Neural cell (in vitro differentiated cells): Measurements from ENCODE around the gene CMAS. TPM values are rescaled to one million over a fixed set of nuclear protein-coding genes. Genes with fewer than 3 reads are reported as not detected.

Source experiments
- H2AFZ ChIP-seq: fragments of 200-600, 300-800 bp; sonication (generic), shearing (Covaris generic); 2 replicates; pipeline ENCODE4 v1.6.0; 2014; ENCODE audit warnings: low read depth, mild to moderate bottlenecking, antibody characterized with exemption, low read length, moderate library complexity
- H3F3A ChIP-seq: fragments of 200-600 bp; shearing (Covaris generic); 2 replicates; pipeline ENCODE4 v1.6.1; 2016; ENCODE audit warnings: mild to moderate bottlenecking, moderate library complexity, mixed read lengths, antibody characterized with exemption, low read length; ENCODE audit not compliant: insufficient read depth, poor library complexity, severe bottlenecking
- H3K27ac ChIP-seq: fragments of 200-600, 300-800 bp; sonication (generic), shearing (Covaris generic); 2 replicates; pipeline ENCODE4 v1.5.1; 2014; ENCODE audit warnings: mild to moderate bottlenecking, low read length, moderate library complexity
- H3K27me3 ChIP-seq: fragments of 300-800, 200-600 bp; sonication (generic), shearing (Covaris generic); 2 replicates; pipeline ENCODE4 v1.6.0; 2014; ENCODE audit warnings: mild to moderate bottlenecking, low read depth, low read length, moderate library complexity; ENCODE audit not compliant: insufficient read depth
- H3K36me3 ChIP-seq: fragments of 300-800, 200-600 bp; sonication (generic), shearing (Covaris generic); 2 replicates; pipeline ENCODE4 v1.5.1; 2014; ENCODE audit warnings: mild to moderate bottlenecking, antibody characterized with exemption, low read length, moderate library complexity; ENCODE audit not compliant: insufficient read depth
- H3K4me2 ChIP-seq: fragments of 300-800, 200-600 bp; sonication (generic), shearing (Covaris generic); 2 replicates; pipeline ENCODE4 v1.6.0; 2014; ENCODE audit warnings: mild to moderate bottlenecking, low read length
- H3K4me3 ChIP-seq: fragments of 300-800, 200-600 bp; sonication (generic), shearing (Covaris generic); 2 replicates; pipeline ENCODE4 v1.5.1; 2014; ENCODE audit warnings: mild to moderate bottlenecking, low read length, moderate library complexity
- H3K79me2 ChIP-seq: fragments of 200-600 bp; shearing (Covaris generic); replicated peaks from 2 replicates; pipeline ENCODE4 v1.6.0; 2014; ENCODE audit warnings: mild to moderate bottlenecking, low read length, moderate library complexity; ENCODE audit not compliant: insufficient read depth
- H3K9ac ChIP-seq: fragments of 300-800, 200-600 bp; sonication (generic), shearing (Covaris generic); 2 replicates; pipeline ENCODE4 v1.6.1; 2016; ENCODE audit warnings: mild to moderate bottlenecking, low read length, mixed read lengths
- H3K9me2 ChIP-seq: fragments of 200-600 bp; shearing (Covaris generic); 2 replicates; pipeline ENCODE4 v1.6.1; 2016; ENCODE audit warnings: mild to moderate bottlenecking, low read length, mixed read lengths; ENCODE audit not compliant: insufficient read depth
- H3K9me3 ChIP-seq: fragments of 200-600, 300-800 bp; sonication (generic), shearing (Covaris generic); 2 replicates; pipeline ENCODE4 v1.6.1; 2016; ENCODE audit warnings: mild to moderate bottlenecking, mixed run types, low read length, moderate library complexity, mixed read lengths
- H4K20me1 ChIP-seq: fragments of 200-600 bp; shearing (Covaris generic); 2 replicates; pipeline ENCODE4 v1.6.1; 2016; ENCODE audit warnings: mild to moderate bottlenecking, mixed run types; ENCODE audit not compliant: insufficient read depth
- CTCF ChIP-seq: fragments of 450-650 bp; IDR thresholded peaks from 2 replicates; pipeline ENCODE4 v1.5.1; 2014; ENCODE audit warnings: antibody characterized with exemption, mild to moderate bottlenecking, moderate library complexity; ENCODE audit not compliant: poor library complexity, severe bottlenecking
- EP300 ChIP-seq: fragments of 450-650 bp; conservative IDR thresholded peaks from 2 replicates; pipeline ENCODE4 v1.6.1; 2014; ENCODE audit warnings: antibody characterized with exemption, mild to moderate bottlenecking, moderate library complexity; ENCODE audit not compliant: poor library complexity, severe bottlenecking
- EZH2 ChIP-seq: fragments of 200-600, 300-800 bp; shearing (Covaris generic), sonication (generic); IDR thresholded peaks from 2 replicates; pipeline ENCODE4 v1.6.1; 2014; ENCODE audit warnings: antibody characterized with exemption, low read length, borderline replicate concordance, mild to moderate bottlenecking; ENCODE audit not compliant: insufficient read depth, poor library complexity, severe bottlenecking
- MXI1 ChIP-seq: fragments of 450-650 bp; conservative IDR thresholded peaks from 2 replicates; pipeline ENCODE4 v1.6.1; 2014; ENCODE audit warnings: antibody characterized with exemption, mild to moderate bottlenecking; ENCODE audit not compliant: poor library complexity, severe bottlenecking
- POLR2AphosphoS5 ChIP-seq: IDR thresholded peaks from 2 replicates; pipeline ENCODE4 v1.6.1; 2012
- RAD21 ChIP-seq: fragments of 450-650 bp; conservative IDR thresholded peaks from 2 replicates; pipeline ENCODE4 v1.6.1; 2014; ENCODE audit warnings: antibody characterized with exemption, mild to moderate bottlenecking, moderate library complexity
- SMC3 ChIP-seq: fragments of 450-650 bp; conservative IDR thresholded peaks from 2 replicates; pipeline ENCODE4 v1.6.1; 2014; ENCODE audit warnings: antibody characterized with exemption, mild to moderate bottlenecking, moderate library complexity; ENCODE audit not compliant: poor library complexity
- TAF1 ChIP-seq: IDR thresholded peaks from 2 replicates; pipeline ENCODE4 v1.6.1; 2012; ENCODE audit warnings: low read depth
- polyA plus RNA-seq: library from polyadenylated mRNA; depleted of rRNA; stranded (reverse); fragments of >200 nt; gene quantifications from 2 replicates; pipeline ENCODE4 v1.2.3, GENCODE V29; 2014
- TF ChIP-seq, protein P1 (sequence below): IDR thresholded peaks from 2 replicates; pipeline ENCODE4 v1.6.1; 2012; ENCODE audit warnings: borderline replicate concordance

CMAS gene
- polyA plus RNA-seq, 1 donor from 2014 or later = 85.2 TPM

DNA sequence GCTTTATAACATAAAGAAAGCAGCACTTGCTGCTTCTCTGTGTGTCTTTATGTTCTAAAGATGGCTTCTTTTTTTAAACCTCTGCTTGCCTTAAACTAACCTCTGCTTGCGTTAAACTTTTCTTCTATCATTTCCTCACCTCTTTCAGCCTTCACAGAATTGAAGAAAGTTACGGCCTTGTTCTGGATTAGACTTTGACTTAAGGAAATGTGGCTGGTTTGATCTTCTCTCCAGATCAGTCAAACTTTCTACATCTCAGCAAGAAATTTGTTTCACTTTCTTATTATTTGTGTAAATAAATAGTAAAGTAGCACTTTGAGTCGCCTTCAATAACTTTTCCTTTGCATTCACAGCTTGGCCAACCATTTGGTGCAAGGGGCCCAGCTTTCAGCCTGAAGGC lies 64.2 kb downstream of the CMAS start:
- no peak overlapping the region for H3K27ac ChIP-seq
- no peak overlapping the region for H3K4me2 ChIP-seq
- no peaks in the 10 kb centered on the region for H3K36me3 ChIP-seq
- no peaks in the 10 kb centered on the region for H4K20me1 ChIP-seq
- no peaks in the 10 kb centered on the region for H3K27me3 ChIP-seq
- H3K9me2 ChIP-seq = no peaks in the 10 kb centered on the region
- no peak overlapping the region for H3K4me3 ChIP-seq
- no peak overlapping the region for H3K9ac ChIP-seq
- no peaks in the 10 kb centered on the region for H3K9me3 ChIP-seq
- H3F3A ChIP-seq = no peaks in the 10 kb centered on the region
- no peak overlapping the region for H2AFZ ChIP-seq
- TF ChIP-seq EZH2 = no peak
- no peak for TF ChIP-seq POLR2AphosphoS5
- TF ChIP-seq SMC3 = no peak
- TF ChIP-seq MXI1 = no peak
- TF ChIP-seq EP300 = no peak
- TF ChIP-seq TAF1 = no peak
- TF ChIP-seq, protein P1, sequence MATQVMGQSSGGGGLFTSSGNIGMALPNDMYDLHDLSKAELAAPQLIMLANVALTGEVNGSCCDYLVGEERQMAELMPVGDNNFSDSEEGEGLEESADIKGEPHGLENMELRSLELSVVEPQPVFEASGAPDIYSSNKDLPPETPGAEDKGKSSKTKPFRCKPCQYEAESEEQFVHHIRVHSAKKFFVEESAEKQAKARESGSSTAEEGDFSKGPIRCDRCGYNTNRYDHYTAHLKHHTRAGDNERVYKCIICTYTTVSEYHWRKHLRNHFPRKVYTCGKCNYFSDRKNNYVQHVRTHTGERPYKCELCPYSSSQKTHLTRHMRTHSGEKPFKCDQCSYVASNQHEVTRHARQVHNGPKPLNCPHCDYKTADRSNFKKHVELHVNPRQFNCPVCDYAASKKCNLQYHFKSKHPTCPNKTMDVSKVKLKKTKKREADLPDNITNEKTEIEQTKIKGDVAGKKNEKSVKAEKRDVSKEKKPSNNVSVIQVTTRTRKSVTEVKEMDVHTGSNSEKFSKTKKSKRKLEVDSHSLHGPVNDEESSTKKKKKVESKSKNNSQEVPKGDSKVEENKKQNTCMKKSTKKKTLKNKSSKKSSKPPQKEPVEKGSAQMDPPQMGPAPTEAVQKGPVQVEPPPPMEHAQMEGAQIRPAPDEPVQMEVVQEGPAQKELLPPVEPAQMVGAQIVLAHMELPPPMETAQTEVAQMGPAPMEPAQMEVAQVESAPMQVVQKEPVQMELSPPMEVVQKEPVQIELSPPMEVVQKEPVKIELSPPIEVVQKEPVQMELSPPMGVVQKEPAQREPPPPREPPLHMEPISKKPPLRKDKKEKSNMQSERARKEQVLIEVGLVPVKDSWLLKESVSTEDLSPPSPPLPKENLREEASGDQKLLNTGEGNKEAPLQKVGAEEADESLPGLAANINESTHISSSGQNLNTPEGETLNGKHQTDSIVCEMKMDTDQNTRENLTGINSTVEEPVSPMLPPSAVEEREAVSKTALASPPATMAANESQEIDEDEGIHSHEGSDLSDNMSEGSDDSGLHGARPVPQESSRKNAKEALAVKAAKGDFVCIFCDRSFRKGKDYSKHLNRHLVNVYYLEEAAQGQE = no peak
- TF ChIP-seq CTCF = no peak
- no peak for TF ChIP-seq RAD21
- no peaks in the 10 kb centered on the region for H3K79me2 ChIP-seq

Other genes with a start within 250 kb of the CMAS start
- gene ABCC9, start 104.8 kb upstream of the CMAS start, polyA plus RNA-seq = 0.32 TPM in 2 replicates